Vagina (tissue), 2 donors: Measurements from ENCODE around the gene PUS1. TPM values are rescaled to one million over a fixed set of nuclear protein-coding genes. Genes with fewer than 3 reads are reported as not detected.

Experiments used
- DNase-seq, 2 donors: peaks; one replicate each; pipeline ENCODE4 v3.0.0-alpha.2; 2017; ENCODE audit errors: extremely low spot score in 2 of 2
- H3K27ac ChIP-seq: fragments of 200-600 bp; sonication (generic); one replicate; pipeline ENCODE4 v1.5.1; 2019
- H3K27me3 ChIP-seq: fragments of 200-600 bp; sonication (generic); one replicate; pipeline ENCODE4 v1.5.1; 2019
- H3K36me3 ChIP-seq, 2 donors: fragments of 200-600 bp; sonication (generic); one replicate each; pipeline ENCODE4 v1.5.1; 2017 to 2019
- H3K4me1 ChIP-seq: fragments of 200-600 bp; sonication (generic); one replicate; pipeline ENCODE4 v1.5.1; 2019
- H3K4me3 ChIP-seq, 2 donors: fragments of 200-600 bp; sonication (generic); 1 replicate in 1 of 2; 2 replicates in 1 of 2; pipeline ENCODE4 v1.5.1; 2016 to 2019
- H3K9me3 ChIP-seq: fragments of 200-600 bp; sonication (generic); one replicate; pipeline ENCODE4 v1.5.1; 2019
- CTCF ChIP-seq, 3 experiments: fragments of 450-650 bp in 2 of 3; fragments of 200-600 bp in 1 of 3; sonication (generic) in 1 of 3; IDR thresholded peaks; one replicate each; pipeline ENCODE4 v1.5.1; 2017 to 2019; ENCODE audit warnings: antibody characterized with exemption in 3 of 3, mild to moderate bottlenecking in 2 of 3, moderate library complexity in 2 of 3
- POLR2A ChIP-seq, 2 donors: fragments of 450-650 bp; IDR thresholded peaks; one replicate each; pipeline ENCODE4 v1.6.1; 2017; ENCODE audit warnings: antibody characterized with exemption in 2 of 2, mild to moderate bottlenecking in 2 of 2, moderate library complexity in 2 of 2
- POLR2AphosphoS5 ChIP-seq, 2 donors: sonication (generic); formaldehyde crosslinking; IDR thresholded peaks; one replicate each; pipeline ENCODE4 v1.9.0; 2017; ENCODE audit warnings: antibody characterized with exemption in 2 of 2, mild to moderate bottlenecking in 2 of 2, low read depth in 1 of 2; ENCODE audit not compliant: insufficient read depth in 1 of 2
- intact Hi-C: fragments of 100-400 bp; cut with DNase I; formaldehyde crosslinking; loops from one replicate; pipeline ENCODE4 v1.15.1; 2023
- total RNA-seq: library from RNA; depleted of rRNA; stranded (reverse); fragments of >200 nt; gene quantifications from one replicate; pipeline ENCODE4 v1.2.3, GENCODE V29; 2016

PUS1 gene
- total RNA-seq, 1 donor from 2014 or later: 37.6 TPM

- TF ChIP-seq CTCF (IDR thresholded peaks at IDR 0.05) (no peak), POLR2AphosphoS5 (IDR thresholded peaks at IDR 0.05; ENCODE audit: insufficient read depth in 1 of 2, low read depth in 1 of 2) (no peak), POLR2A (IDR thresholded peaks at IDR 0.05) (no peak)
- intact Hi-C loops: no loop called here
- Histone ChIP-seq H3K27ac (no peak overlapping the region), H3K36me3 (peaks cover 0 to 84% of the 10 kb centered on the region in 2 donors), H3K27me3 (no peaks in the 10 kb centered on the region), H3K4me1 (no peaks in the 10 kb centered on the region), H3K4me3 (no peak overlapping the region), H3K9me3 (no peaks in the 10 kb centered on the region)
- no peak for DNase-seq
Measured at GRCh38 chr12:131917711-131918306, 11.3 kb upstream of the PUS1 start.

- intact Hi-C loops: no loop called here
- Histone ChIP-seq H3K27ac (no peak overlapping the region), H3K27me3 (no peaks in the 10 kb centered on the region), H3K9me3 (no peaks in the 10 kb centered on the region), H3K36me3 (peaks cover 0 to 82% of the 10 kb centered on the region in 2 donors), H3K4me3 (no peak overlapping the region), H3K4me1 (no peaks in the 10 kb centered on the region)
- no peak for TF ChIP-seq CTCF (IDR thresholded peaks at IDR 0.05)
- TF ChIP-seq POLR2A (IDR thresholded peaks at IDR 0.05): no peak
- no peak for TF ChIP-seq POLR2AphosphoS5 (IDR thresholded peaks at IDR 0.05; ENCODE audit: insufficient read depth in 1 of 2, low read depth in 1 of 2)
- DNase-seq: no peak
Measured at GRCh38 chr12:131918311-131919050, 10.6 kb upstream of the PUS1 start.

DNA sequence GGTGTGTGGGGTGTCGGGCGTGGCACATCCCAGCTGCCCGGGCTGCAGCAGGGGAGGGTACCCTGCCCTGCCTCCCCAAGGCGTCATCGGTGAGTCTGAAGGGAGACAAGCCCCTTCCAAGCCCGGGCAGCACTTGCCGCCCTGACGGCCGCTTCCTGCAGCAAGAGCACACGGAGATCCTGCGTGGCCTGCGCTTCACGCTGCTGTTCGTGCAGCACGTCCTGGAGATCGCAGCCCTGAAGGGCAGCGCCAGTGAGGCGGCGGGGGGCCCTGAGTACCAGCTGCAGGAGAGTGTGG, 10.1 kb upstream of the PUS1 start:
- intact Hi-C loops: no loop called here
- H3K27me3 ChIP-seq: no peaks in the 10 kb centered on the region
- H3K4me3 ChIP-seq: no peak overlapping the region
- H3K36me3 ChIP-seq: peaks cover 0 to 78% of the 10 kb centered on the region in 2 donors
- no peaks in the 10 kb centered on the region for H3K9me3 ChIP-seq
- no peak for DNase-seq
- H3K4me1 ChIP-seq: no peaks in the 10 kb centered on the region
- TF ChIP-seq POLR2AphosphoS5 (IDR thresholded peaks at IDR 0.05; ENCODE audit: insufficient read depth in 1 of 2, low read depth in 1 of 2): no peak
- no peak for TF ChIP-seq CTCF (IDR thresholded peaks at IDR 0.05)
- TF ChIP-seq POLR2A (IDR thresholded peaks at IDR 0.05): no peak
- no peak overlapping the region for H3K27ac ChIP-seq

DNA sequence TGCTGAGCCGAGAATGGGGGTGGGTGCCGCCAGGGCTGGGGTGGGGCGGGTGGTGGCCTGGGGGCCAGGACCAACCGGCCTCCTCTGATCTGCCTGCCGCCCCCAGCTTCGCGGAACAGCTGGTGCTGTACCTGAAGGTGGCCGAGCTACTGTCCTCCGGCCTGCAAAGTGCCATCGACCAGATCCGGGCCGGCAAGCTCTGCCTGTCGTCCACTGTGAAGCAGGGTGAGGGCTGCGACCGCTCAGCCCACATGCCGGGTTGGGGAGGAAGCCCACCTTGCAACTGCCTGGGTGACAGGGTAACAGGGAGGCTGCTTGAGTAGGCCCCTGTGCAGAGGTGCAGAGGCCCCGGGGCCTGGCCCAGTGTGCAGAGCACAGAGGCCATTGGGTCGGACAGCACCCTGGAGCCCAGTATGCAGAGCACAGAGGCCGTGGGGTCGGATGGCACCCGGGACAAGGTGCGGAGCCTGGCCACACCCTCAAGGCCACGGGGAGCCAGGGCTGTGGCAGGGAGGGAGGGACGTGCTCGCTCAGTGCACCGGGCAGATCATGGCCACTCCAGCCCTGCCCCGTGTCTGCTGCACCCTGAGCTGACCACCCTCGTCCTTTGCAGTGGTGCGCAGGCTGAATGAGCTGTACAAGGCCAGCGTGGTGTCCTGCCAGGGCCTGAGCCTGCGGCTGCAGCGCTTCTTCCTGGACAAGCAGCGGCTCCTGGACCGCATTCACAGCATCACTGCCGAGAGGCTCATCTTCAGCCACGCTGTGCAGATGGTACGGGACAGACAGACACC, 9.5 kb upstream of the PUS1 start:
- Histone ChIP-seq H3K27ac (no peak overlapping the region), H3K4me1 (no peaks in the 10 kb centered on the region), H3K4me3 (no peak overlapping the region), H3K9me3 (no peaks in the 10 kb centered on the region), H3K36me3 (peaks cover 0 to 72% of the 10 kb centered on the region in 2 donors), H3K27me3 (no peaks in the 10 kb centered on the region)
- DNase-seq: no peak
- intact Hi-C loops: no loop called here
- TF ChIP-seq POLR2AphosphoS5 (IDR thresholded peaks at IDR 0.05; ENCODE audit: insufficient read depth in 1 of 2, low read depth in 1 of 2) (no peak), CTCF (IDR thresholded peaks at IDR 0.05) (no peak), POLR2A (IDR thresholded peaks at IDR 0.05) (no peak)
